HEK293 (cell line): ENCODE data around the gene RBFOX2.

Source experiments
- AEBP2 ChIP-seq: fragments of 450-650 bp; formaldehyde crosslinking; IDR thresholded peaks from 2 replicates; pipeline ENCODE4 v1.5.1; 2016; ENCODE audit warnings: missing biosample characterization, missing genetic modification characterization, borderline replicate concordance
- IKZF3 ChIP-seq: fragments of 450-650 bp; IDR thresholded peaks from 2 replicates; pipeline ENCODE4 v1.5.0; 2018; ENCODE audit warnings: missing biosample characterization, mild to moderate bottlenecking, missing genetic modification characterization, moderate library complexity
- INSM2 ChIP-seq: fragments of 450-650 bp; formaldehyde crosslinking; IDR thresholded peaks from 2 replicates; pipeline ENCODE4 v1.5.1; 2016; ENCODE audit warnings: missing biosample characterization, missing genetic modification characterization
- PATZ1 ChIP-seq: fragments of 450-650 bp; formaldehyde crosslinking; IDR thresholded peaks from 2 replicates; pipeline ENCODE4 v1.5.1; 2016; ENCODE audit warnings: missing biosample characterization, missing genetic modification characterization
- SCRT2 ChIP-seq: fragments of 450-650 bp; formaldehyde crosslinking; IDR thresholded peaks from 2 replicates; pipeline ENCODE4 v1.5.1; 2016; ENCODE audit warnings: missing biosample characterization, missing genetic modification characterization
- TSHZ1 ChIP-seq: fragments of 450-650 bp; formaldehyde crosslinking; IDR thresholded peaks from 2 replicates; pipeline ENCODE4 v1.5.1; 2016; ENCODE audit warnings: missing biosample characterization, missing genetic modification characterization, borderline replicate concordance
- ZBTB20 ChIP-seq: fragments of 450-650 bp; formaldehyde crosslinking; IDR thresholded peaks from 2 replicates; pipeline ENCODE4 v1.5.1; 2016; ENCODE audit warnings: missing biosample characterization, missing genetic modification characterization
- ZNF121 ChIP-seq: fragments of 450-650 bp; formaldehyde crosslinking; IDR thresholded peaks from 2 replicates; pipeline ENCODE4 v1.5.1; 2016; ENCODE audit warnings: missing biosample characterization, missing genetic modification characterization
- ZNF138 ChIP-seq: fragments of 450-650 bp; formaldehyde crosslinking; IDR thresholded peaks from 2 replicates; pipeline ENCODE4 v1.5.1; 2016; ENCODE audit warnings: missing biosample characterization, missing genetic modification characterization, borderline replicate concordance
- ZNF140 ChIP-seq: fragments of 450-650 bp; formaldehyde crosslinking; IDR thresholded peaks from 2 replicates; pipeline ENCODE4 v1.5.1; 2016; ENCODE audit warnings: missing biosample characterization, missing genetic modification characterization
- ZNF146 ChIP-seq: fragments of 450-650 bp; formaldehyde crosslinking; IDR thresholded peaks from 2 replicates; pipeline ENCODE4 v1.5.1; 2016; ENCODE audit warnings: missing biosample characterization, missing genetic modification characterization
- ZNF266 ChIP-seq: fragments of 450-650 bp; formaldehyde crosslinking; IDR thresholded peaks from 2 replicates; pipeline ENCODE4 v1.5.1; 2016; ENCODE audit warnings: missing biosample characterization, missing genetic modification characterization, low read depth
- ZNF280C ChIP-seq: fragments of 450-650 bp; formaldehyde crosslinking; IDR thresholded peaks from 2 replicates; pipeline ENCODE4 v1.5.1; 2016; ENCODE audit warnings: missing biosample characterization, missing genetic modification characterization
- ZNF518A ChIP-seq: fragments of 450-650 bp; formaldehyde crosslinking; conservative IDR thresholded peaks from 2 replicates; pipeline ENCODE4 v1.5.1; 2016; ENCODE audit warnings: low read depth, missing biosample characterization, missing genetic modification characterization
- ZNF521 ChIP-seq: fragments of 450-650 bp; formaldehyde crosslinking; IDR thresholded peaks from 2 replicates; pipeline ENCODE4 v1.5.1; 2017; ENCODE audit warnings: missing biosample characterization, mild to moderate bottlenecking, missing genetic modification characterization
- ZNF623 ChIP-seq: fragments of 450-650 bp; formaldehyde crosslinking; IDR thresholded peaks from 2 replicates; pipeline ENCODE4 v1.5.1; 2016; ENCODE audit warnings: missing biosample characterization, missing genetic modification characterization
- ZNF654 ChIP-seq: fragments of 450-650 bp; formaldehyde crosslinking; IDR thresholded peaks from 2 replicates; pipeline ENCODE4 v1.5.1; 2016; ENCODE audit warnings: low read depth, missing biosample characterization, missing genetic modification characterization
- ZNF768 ChIP-seq: fragments of 450-650 bp; formaldehyde crosslinking; IDR thresholded peaks from 2 replicates; pipeline ENCODE4 v1.5.1; 2018; ENCODE audit warnings: missing biosample characterization, mild to moderate bottlenecking, missing genetic modification characterization
- ZNF830 ChIP-seq: fragments of 450-650 bp; IDR thresholded peaks from 2 replicates; pipeline ENCODE4 v1.5.0; 2018; ENCODE audit warnings: missing biosample characterization, missing genetic modification characterization, low read depth, mild to moderate bottlenecking, moderate library complexity
- ZNF837 ChIP-seq: fragments of 450-650 bp; formaldehyde crosslinking; IDR thresholded peaks from 2 replicates; pipeline ENCODE4 v1.5.1; 2016; ENCODE audit warnings: missing biosample characterization, missing genetic modification characterization
- ZSCAN16 ChIP-seq: fragments of 450-650 bp; formaldehyde crosslinking; IDR thresholded peaks from 2 replicates; pipeline ENCODE4 v1.5.1; 2016; ENCODE audit warnings: missing biosample characterization, missing genetic modification characterization

Gene RBFOX2

GRCh38 chr22:35840302-35840739 lies 188.3 kb downstream of the RBFOX2 start (continued):
- TF ChIP-seq ZNF518A (tag by site-specific recombination) (no peak), ZNF140 (tag by site-specific recombination) (no peak), ZSCAN16 (no peak), TSHZ1 (peak; percentile 93; the same call in 1 of the 2 replicates), ZNF837 (tag by site-specific recombination) (no peak), ZNF266 (tag by site-specific recombination) (no peak), ZBTB20 (tag by site-specific recombination) (no peak; the same call in 1 of the 2 replicates), ZNF121 (no peak), SCRT2 (tag by site-specific recombination) (0 out of 2 replicates have a peak, but pooled peaks have one; percentile 29), ZNF768 (tag by site-specific recombination) (no peak), ZNF146 (tag by site-specific recombination) (0 out of 2 replicates have a peak, but pooled peaks have one; percentile 30), IKZF3 (tag by site-specific recombination) (peak; percentile 88), ZNF830 (no peak), AEBP2 (no peak), ZNF280C (tag by site-specific recombination) (no peak), ZNF138 (tag by site-specific recombination) (no peak), ZNF521 (no peak), ZNF623 (tag by site-specific recombination) (no peak), INSM2 (tag by site-specific recombination) (peak; percentile 82), ZNF654 (peak; percentile 12; the same call in 1 of the 2 replicates), PATZ1 (tag by site-specific recombination) (peak; percentile 100)
